ENCODE data around the gene SH2D7. TPM values are rescaled to one million over a fixed set of nuclear protein-coding genes. Genes with fewer than 3 reads are reported as not detected.

SH2D7 gene
- total RNA-seq, 1 experiment from 2014 or later: not detected

GRCh38 chr15:78112551-78112950 lies 20.2 kb downstream of the SH2D7 start:
- no peak overlapping the region for H2BK5ac ChIP-seq (ENCODE audit: insufficient read length, low read length)
- Mint-ChIP-seq H3K4me3 (no peak overlapping the region), H3K36me3 (ENCODE audit: insufficient read depth in 1 of 3, low read depth in 3 of 3) (no peaks in the 10 kb centered on the region; a peak in 1 of 7 replicates), H3K27ac (no peak overlapping the region), H3K27me3 (ENCODE audit: low read depth) (no peaks in the 10 kb centered on the region), H3K9me3 (no peaks in the 10 kb centered on the region), H3K4me1 (peaks cover 3 to 11% of the 10 kb centered on the region in 2 experiments; a peak in 2 of 4 replicates)
- no CpG with 5 or more reads among the region's 3 CpGs for WGBS (ENCODE audit: extremely low coverage, insufficient read length, low lambda C conversion rate)
- DNase-seq: no peak
- no peak overlapping the region for H2BK20ac ChIP-seq (ENCODE audit: low read depth, low read length, poor library complexity, severe bottlenecking)
- H3K9me3 ChIP-seq (ENCODE audit: control insufficient read depth, low read depth, low read length): no peaks in the 10 kb centered on the region
- H2BK12ac ChIP-seq (ENCODE audit: insufficient read length, low read depth, low read length): no peak overlapping the region
- no peak overlapping the region for H4K8ac ChIP-seq (replicated peaks; ENCODE audit: insufficient read length, low read depth, low read length)
- no peaks in the 10 kb centered on the region for H3K79me2 ChIP-seq (ENCODE audit: insufficient read depth, low read length)
- no peak overlapping the region for H2BK120ac ChIP-seq (ENCODE audit: low read depth, low read length, poor library complexity, severe bottlenecking)
- H3K4ac ChIP-seq (ENCODE audit: low read depth, low read length): no peak overlapping the region
- no peak overlapping the region for H2AFZ ChIP-seq (ENCODE audit: low read length)
- no peaks in the 10 kb centered on the region for H3K23me2 ChIP-seq (ENCODE audit: insufficient read length, low read depth, low read length, poor library complexity, severe bottlenecking)
- no peak overlapping the region for H2BK15ac ChIP-seq (ENCODE audit: low read depth, low read length)
- H3K9ac ChIP-seq (ENCODE audit: extremely low read depth, insufficient read length, low read length): no peak overlapping the region
- H3K27ac ChIP-seq (ENCODE audit: insufficient read length, low read depth, low read length): no peak overlapping the region
- no peak overlapping the region for H4K91ac ChIP-seq (ENCODE audit: insufficient read length, low read depth, low read length)
- TF ChIP-seq, protein P1, sequence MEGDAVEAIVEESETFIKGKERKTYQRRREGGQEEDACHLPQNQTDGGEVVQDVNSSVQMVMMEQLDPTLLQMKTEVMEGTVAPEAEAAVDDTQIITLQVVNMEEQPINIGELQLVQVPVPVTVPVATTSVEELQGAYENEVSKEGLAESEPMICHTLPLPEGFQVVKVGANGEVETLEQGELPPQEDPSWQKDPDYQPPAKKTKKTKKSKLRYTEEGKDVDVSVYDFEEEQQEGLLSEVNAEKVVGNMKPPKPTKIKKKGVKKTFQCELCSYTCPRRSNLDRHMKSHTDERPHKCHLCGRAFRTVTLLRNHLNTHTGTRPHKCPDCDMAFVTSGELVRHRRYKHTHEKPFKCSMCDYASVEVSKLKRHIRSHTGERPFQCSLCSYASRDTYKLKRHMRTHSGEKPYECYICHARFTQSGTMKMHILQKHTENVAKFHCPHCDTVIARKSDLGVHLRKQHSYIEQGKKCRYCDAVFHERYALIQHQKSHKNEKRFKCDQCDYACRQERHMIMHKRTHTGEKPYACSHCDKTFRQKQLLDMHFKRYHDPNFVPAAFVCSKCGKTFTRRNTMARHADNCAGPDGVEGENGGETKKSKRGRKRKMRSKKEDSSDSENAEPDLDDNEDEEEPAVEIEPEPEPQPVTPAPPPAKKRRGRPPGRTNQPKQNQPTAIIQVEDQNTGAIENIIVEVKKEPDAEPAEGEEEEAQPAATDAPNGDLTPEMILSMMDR (conservative IDR thresholded peaks at IDR 0.05): no peak
- no peaks in the 10 kb centered on the region for H3K27me3 ChIP-seq (ENCODE audit: insufficient read depth, low read length)
- H3T11ph ChIP-seq (ENCODE audit: low read length): no peak overlapping the region
- H3K4me1 ChIP-seq (ENCODE audit: insufficient read depth, low read length): no peaks in the 10 kb centered on the region; the same call in 1 of the 2 replicates
- H4K20me1 ChIP-seq (ENCODE audit: control insufficient read depth, insufficient read depth, insufficient read length): no peaks in the 10 kb centered on the region
- H3K14ac ChIP-seq (ENCODE audit: insufficient read depth, low read length): no peak overlapping the region
- no peaks in the 10 kb centered on the region for H3K79me1 ChIP-seq (ENCODE audit: insufficient read depth, low read depth, low read length, poor library complexity, severe bottlenecking)
- no peak overlapping the region for H3K56ac ChIP-seq (ENCODE audit: insufficient read length, low read depth, low read length)
- H3K18ac ChIP-seq (ENCODE audit: insufficient read length, low read depth, low read length): no peak overlapping the region
- no peak overlapping the region for H4K5ac ChIP-seq (ENCODE audit: insufficient read length, low read depth, low read length)
- H3K23ac ChIP-seq (ENCODE audit: insufficient read length, low read depth, low read length): no peak overlapping the region
- H3K4me2 ChIP-seq (ENCODE audit: insufficient read depth, insufficient read length, low read length): no peak overlapping the region
- no peak overlapping the region for H2AK5ac ChIP-seq (ENCODE audit: insufficient read length, low read length)
